Progenitor cell of endocrine pancreas (in vitro differentiated cells): Measurements from ENCODE around the gene COPS4. TPM values are rescaled to one million over a fixed set of nuclear protein-coding genes. Genes with fewer than 3 reads are reported as not detected.

Source experiments
- DNase-seq: peaks from one replicate; pipeline ENCODE4 v3.0.0; 2021; ENCODE audit warnings: low spot score; ENCODE audit not compliant: unreplicated experiment
- H3K27ac Mint-ChIP-seq: 2 replicates; pipeline ENCODE4 v1.8.0; 2021; ENCODE audit warnings: mild to moderate bottlenecking, moderate library complexity, mixed read lengths
- H3K27me3 Mint-ChIP-seq: 2 replicates; pipeline ENCODE4 v1.8.0; 2021; ENCODE audit warnings: mixed read lengths
- H3K36me3 Mint-ChIP-seq: 2 replicates; pipeline ENCODE4 v1.8.0; 2022; ENCODE audit warnings: mixed read lengths; ENCODE audit not compliant: insufficient read depth
- H3K4me1 Mint-ChIP-seq: 2 replicates; pipeline ENCODE4 v1.8.0; 2021; ENCODE audit warnings: low read depth, mixed read lengths
- H3K4me3 Mint-ChIP-seq: 2 replicates; pipeline ENCODE4 v1.8.0; 2021; ENCODE audit warnings: low read depth, mild to moderate bottlenecking, moderate library complexity, mixed read lengths
- H3K9me3 Mint-ChIP-seq: 2 replicates; pipeline ENCODE4 v1.8.0; 2021; ENCODE audit warnings: low read depth, mixed read lengths
- CTCF ChIP-seq: fragments of 200-600 bp; sonication (generic); IDR thresholded peaks from one replicate; pipeline ENCODE4 v1.5.0; 2021; ENCODE audit warnings: antibody characterized with exemption, mild to moderate bottlenecking; ENCODE audit not compliant: unreplicated experiment
- total RNA-seq: library from RNA; stranded (reverse); gene quantifications from 2 replicates; pipeline ENCODE4 v1.2.1, GENCODE V29; 2021

Gene COPS4
- total RNA-seq, 1 donor from 2014 or later = 42.7 TPM

GRCh38 chr4:83089410-83090157 is 54.6 kb downstream of the COPS4 start:
- no peak for DNase-seq
- H3K4me1 Mint-ChIP-seq = no peaks in the 10 kb centered on the region
- no peak overlapping the region for H3K27ac Mint-ChIP-seq
- H3K36me3 Mint-ChIP-seq = no peaks in the 10 kb centered on the region
- no peak for TF ChIP-seq CTCF
- no peak overlapping the region for H3K4me3 Mint-ChIP-seq
- H3K27me3 Mint-ChIP-seq = no peaks in the 10 kb centered on the region
- no peaks in the 10 kb centered on the region for H3K9me3 Mint-ChIP-seq

- no peak for DNase-seq
- no peak overlapping the region for H3K4me3 Mint-ChIP-seq
- no peak for TF ChIP-seq CTCF
- no peaks in the 10 kb centered on the region for H3K27me3 Mint-ChIP-seq
- no peak overlapping the region for H3K27ac Mint-ChIP-seq
- no peaks in the 10 kb centered on the region for H3K36me3 Mint-ChIP-seq
- no peaks in the 10 kb centered on the region for H3K4me1 Mint-ChIP-seq
- no peaks in the 10 kb centered on the region for H3K9me3 Mint-ChIP-seq
Measured at GRCh38 chr4:83093060-83093640, 58.2 kb downstream of the COPS4 start.

GRCh38 chr4:83096397-83096796 is 61.4 kb downstream of the COPS4 start:
- Mint-ChIP-seq H3K9me3 (no peaks in the 10 kb centered on the region), H3K27ac (no peak overlapping the region), H3K36me3 (no peaks in the 10 kb centered on the region), H3K4me3 (no peak overlapping the region), H3K4me1 (peaks cover 6% of the 10 kb centered on the region), H3K27me3 (no peaks in the 10 kb centered on the region)
- no peak for DNase-seq
- no peak for TF ChIP-seq CTCF

- no peak for TF ChIP-seq CTCF
- DNase-seq = no peak
- Mint-ChIP-seq H3K4me3 (no peak overlapping the region), H3K4me1 (peaks cover 6% of the 10 kb centered on the region), H3K27me3 (peaks cover 11% of the 10 kb centered on the region), H3K9me3 (no peaks in the 10 kb centered on the region), H3K27ac (no peak overlapping the region), H3K36me3 (no peaks in the 10 kb centered on the region)
Measured at GRCh38 chr4:83104991-83105390, 70.0 kb downstream of the COPS4 start.

- Mint-ChIP-seq H3K4me1 (peaks cover 1% of the 10 kb centered on the region), H3K36me3 (no peaks in the 10 kb centered on the region), H3K27ac (no peak overlapping the region), H3K9me3 (no peaks in the 10 kb centered on the region), H3K4me3 (no peak overlapping the region), H3K27me3 (peaks cover 11% of the 10 kb centered on the region)
- TF ChIP-seq CTCF = no peak
- DNase-seq = no peak
Measured at GRCh38 chr4:83107631-83108030, 72.6 kb downstream of the COPS4 start.
